Right cardiac atrium (tissue), 5 donors: ENCODE data around the gene FAM89B. TPM values are rescaled to one million over a fixed set of nuclear protein-coding genes. Genes with fewer than 3 reads are reported as not detected.
A peak's percentile ranks its signal among the peaks of the same experiment; 100 is the strongest.
"Not testable (repeated sequence)": the region's sequence is repeated elsewhere in the genome, so short reads cannot be mapped to it uniquely, and the experiment has no call there.

Experiments
- ATAC-seq, 2 donors: fragments of 200-7000 bp; cut with Tn5 transposase; one replicate each; pipeline versions ENCODE4 v1.8.0 to v1.9.1; 2020; ENCODE audit warnings: moderate library complexity in 2 of 2, mild to moderate bottlenecking in 1 of 2
- DNase-seq, 3 donors: peaks; one replicate each; pipeline ENCODE4 v3.0.0-alpha.2; 2020
- H3K27ac ChIP-seq: one replicate; pipeline ENCODE4 v1.5.1; 2013; ENCODE audit warnings: mild to moderate bottlenecking, low read length, control low read depth, moderate library complexity
- H3K27me3 ChIP-seq: one replicate; pipeline ENCODE4 v1.6.1; 2013; ENCODE audit not compliant: control insufficient read depth, insufficient read depth
- H3K4me1 ChIP-seq: one replicate; pipeline ENCODE4 v1.6.1; 2013; ENCODE audit warnings: low read length; ENCODE audit not compliant: control insufficient read depth, insufficient read depth
- H3K4me3 ChIP-seq: one replicate; pipeline ENCODE4 v1.5.1; 2013; ENCODE audit warnings: low read length, control low read depth
- H3K9me3 ChIP-seq: one replicate; pipeline ENCODE4 v1.6.1; 2013; ENCODE audit warnings: low read length; ENCODE audit not compliant: control insufficient read depth
- WGBS: extraction: QIAGEN DNeasy Blood & Tissue Kit; methylation state at CpG from one replicate; pipeline ENCODE4 v1.1.7; 2013; 5-methylcytosine and 5-hydroxymethylcytosine counted together
- intact Hi-C, 4 donors: fragments of 100-400 bp; cut with DNase I; formaldehyde crosslinking; loops; one replicate each; pipeline versions ENCODE4 v1.11.0 to v1.14.0; 2022 to 2023
- polyA plus RNA-seq: library from polyadenylated mRNA; stranded (reverse); fragments of 200-250 nt; gene quantifications from one replicate; pipeline ENCODE4 v1.2.3, GENCODE V29; 2013
- total RNA-seq, 4 donors: library from RNA; stranded (reverse); fragmentation: NEBNext Ultra II Directional; extraction: Animal tissue kit (Norgen Biotek cat#: 25700); gene quantifications; one replicate each; pipeline ENCODE4 v1.2.1, GENCODE V29; 2021
- donor health status: healthy with polysubstance abuse.
- donor health status: DM: no; HTN: yes; CAD: no.
- donor health status: DM: no; HTN: no; CAD: no.
- donor health status: DM: no; HTN: yes; CAD: no; lungs with severe emphysema.
- donor health status: DM: yes; HTN: yes; CAD: no.

FAM89B gene
- total and polyA plus RNA-seq, 5 donors = 40.5 to 46.6 (median 45.5) TPM

DNA sequence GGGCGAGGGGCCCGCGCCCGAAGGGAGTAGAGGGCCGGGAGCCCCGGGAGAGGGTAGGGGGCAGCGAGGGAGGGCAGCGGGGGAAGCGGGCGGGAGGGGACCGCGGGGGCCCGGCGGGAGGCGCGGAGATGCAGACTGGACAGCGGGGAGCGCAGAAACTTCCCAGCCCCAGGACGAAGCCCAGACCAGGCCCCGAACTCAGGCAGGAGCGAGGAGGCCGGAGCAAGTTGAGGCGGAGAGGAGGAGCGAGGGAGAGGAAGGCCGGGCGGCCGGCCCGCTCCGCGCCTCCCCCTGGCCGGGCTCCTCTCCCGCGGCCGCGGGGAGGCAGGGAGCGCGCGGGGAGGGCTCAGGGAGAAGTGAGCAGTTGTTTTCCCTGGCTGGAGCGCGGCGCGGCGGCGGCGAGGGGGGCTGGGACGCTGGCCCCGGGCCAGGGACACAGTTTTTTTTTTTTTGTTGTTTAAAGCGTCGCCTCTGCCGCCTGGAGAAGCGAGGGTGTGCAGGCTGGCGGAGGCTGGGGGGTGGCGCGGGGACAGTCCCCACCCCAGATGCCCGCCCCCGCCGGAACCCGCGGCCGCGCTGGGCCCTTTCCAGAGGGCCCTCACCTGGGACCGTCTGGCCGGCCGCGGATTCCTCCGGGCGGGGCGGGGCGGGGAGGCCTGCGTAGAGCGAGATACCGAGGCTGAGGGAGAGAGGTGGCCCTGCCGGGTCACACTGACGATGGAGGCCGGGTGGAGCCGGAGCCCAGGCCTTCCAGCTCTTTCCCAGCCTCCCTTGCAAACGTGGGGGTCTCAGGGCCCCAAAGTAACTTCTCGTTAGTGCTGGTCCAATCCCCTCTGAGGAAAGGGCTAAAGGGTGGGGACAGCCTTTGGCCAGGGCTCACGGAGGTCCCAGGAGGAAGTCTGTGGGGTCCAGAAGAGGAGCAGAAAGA lies 14.1 kb upstream of the FAM89B start, which contains the start of gene LTBP3:
TSS of gene LTBP3 (minus strand) at position 358 of the 928 bp plus-strand sequence. CDS start 400 bp downstream, outside the sequence.
- Histone ChIP-seq H3K4me3 (peak within 1 kb of the TSS; percentile 90), H3K9me3 (no peaks in the 10 kb centered on the region), H3K4me1 (peaks cover 12% of the 10 kb centered on the region), H3K27me3 (no peaks in the 10 kb centered on the region), H3K27ac (peak within 1 kb of the TSS; percentile 99)
- ATAC-seq (peak; percentile 82 to 90), DNase-seq (peak; percentile 88 to 95 (median 95))
- intact Hi-C loops = no loop called here
- under 1% methylated on average over 79 of the region's 79 CpGs for WGBS

DNA sequence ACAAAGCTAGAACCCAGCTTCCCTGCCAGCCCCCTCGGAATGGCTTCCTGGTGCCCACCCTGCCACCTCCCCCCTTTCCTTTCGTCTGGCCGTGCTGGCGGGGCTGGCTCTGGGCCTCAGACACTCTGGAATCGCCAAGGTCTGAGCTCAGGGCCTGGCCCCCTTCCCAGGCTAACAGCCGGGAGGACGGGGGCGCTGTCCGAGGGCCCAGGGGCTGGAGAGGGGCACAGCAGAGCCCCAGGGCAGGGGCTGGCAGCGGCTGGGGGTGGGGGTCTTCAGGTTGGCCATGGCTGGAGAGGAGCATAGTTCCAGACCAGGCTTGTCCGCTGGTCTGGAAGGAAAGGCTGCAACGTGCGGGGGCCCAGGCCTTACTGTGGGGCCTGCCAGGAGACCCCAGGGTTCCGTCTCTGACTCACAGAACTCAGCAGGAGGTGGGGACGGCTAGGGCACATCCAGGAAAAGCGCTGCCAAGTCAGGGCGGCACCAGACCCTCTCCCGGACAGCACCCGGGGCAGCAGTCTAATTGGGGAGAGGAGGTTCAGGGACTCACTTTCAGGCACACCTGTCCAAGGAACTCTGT lies 13.3 kb upstream of the FAM89B start:
- ATAC-seq (peak; percentile 51 to 68), DNase-seq (peak; percentile 82 to 94 (median 94))
- Histone ChIP-seq H3K27ac (peak overlapping the region; percentile 99), H3K4me3 (peak overlapping the region; percentile 90), H3K4me1 (peaks cover 12% of the 10 kb centered on the region), H3K27me3 (no peaks in the 10 kb centered on the region), H3K9me3 (no peaks in the 10 kb centered on the region)
- intact Hi-C loops = no loop called here
- WGBS = 26% methylated on average over 19 of the region's 19 CpGs

DNA sequence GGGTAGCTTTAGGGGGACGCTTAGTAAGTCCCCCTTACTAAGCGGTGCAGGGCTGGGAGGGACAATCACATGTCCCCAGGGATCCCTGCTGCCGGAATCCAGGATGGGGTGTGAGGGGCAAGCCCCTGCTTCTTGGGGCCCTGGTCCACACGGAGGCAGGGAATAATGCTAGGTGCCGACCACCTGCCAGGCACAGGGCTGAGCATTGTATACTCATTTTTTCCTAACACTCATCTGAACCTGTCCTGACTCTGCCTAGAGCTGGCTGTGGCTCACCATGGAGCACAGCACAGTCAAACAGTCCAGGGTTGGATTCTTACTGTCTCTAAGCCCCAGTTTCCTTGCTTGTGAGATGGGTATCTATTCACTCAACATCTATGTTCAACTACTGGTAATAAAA lies 12.8 kb upstream of the FAM89B start:
- DNase-seq = peak in 1 of 3 donors; percentile 48
- peaks cover 12% of the 10 kb centered on the region for H3K4me1 ChIP-seq
- no peak for ATAC-seq
- H3K27me3 ChIP-seq = no peaks in the 10 kb centered on the region
- no peak overlapping the region for H3K4me3 ChIP-seq
- peak overlapping the region; percentile 99 for H3K27ac ChIP-seq
- intact Hi-C loops = no loop called here
- WGBS = 54% methylated on average over 5 of the region's 5 CpGs
- no peaks in the 10 kb centered on the region for H3K9me3 ChIP-seq

DNA sequence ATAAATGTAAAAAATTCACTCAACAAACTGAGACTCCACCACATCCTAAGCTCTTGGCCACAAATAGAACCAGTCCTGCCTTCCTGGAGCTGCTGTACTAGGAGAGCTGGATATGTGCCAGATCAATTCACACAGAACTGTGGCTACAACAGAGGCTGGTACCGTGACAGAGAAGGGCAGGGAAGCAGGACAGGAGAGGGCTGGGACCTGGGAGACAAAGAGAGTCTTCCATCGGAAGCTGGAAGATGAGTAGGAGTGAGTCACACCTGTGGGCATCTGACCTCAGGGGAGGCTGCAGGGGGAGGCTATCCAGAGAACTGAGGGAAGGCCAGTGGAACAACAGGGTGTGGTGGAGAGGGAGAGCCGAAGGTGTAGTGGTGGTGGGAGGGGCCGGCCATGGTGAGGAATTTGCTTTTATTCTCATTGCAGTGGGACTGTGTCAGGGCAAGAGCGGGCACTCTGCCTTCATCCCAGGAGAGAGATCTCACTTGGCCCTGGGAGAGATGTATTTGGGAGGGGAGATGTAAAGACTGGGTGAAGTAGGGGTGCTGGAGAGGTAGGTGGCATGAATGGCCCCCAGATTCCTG lies 12.3 kb upstream of the FAM89B start:
- DNase-seq = peak in 1 of 3 donors; percentile 59
- Histone ChIP-seq H3K27me3 (no peaks in the 10 kb centered on the region), H3K9me3 (no peaks in the 10 kb centered on the region), H3K27ac (peak overlapping the region; percentile 69), H3K4me3 (no peak overlapping the region), H3K4me1 (peaks cover 12% of the 10 kb centered on the region)
- ATAC-seq = peak; percentile 13 to 17
- WGBS = 40% methylated on average over 5 of the region's 5 CpGs
- intact Hi-C loops = no loop called here

DNA sequence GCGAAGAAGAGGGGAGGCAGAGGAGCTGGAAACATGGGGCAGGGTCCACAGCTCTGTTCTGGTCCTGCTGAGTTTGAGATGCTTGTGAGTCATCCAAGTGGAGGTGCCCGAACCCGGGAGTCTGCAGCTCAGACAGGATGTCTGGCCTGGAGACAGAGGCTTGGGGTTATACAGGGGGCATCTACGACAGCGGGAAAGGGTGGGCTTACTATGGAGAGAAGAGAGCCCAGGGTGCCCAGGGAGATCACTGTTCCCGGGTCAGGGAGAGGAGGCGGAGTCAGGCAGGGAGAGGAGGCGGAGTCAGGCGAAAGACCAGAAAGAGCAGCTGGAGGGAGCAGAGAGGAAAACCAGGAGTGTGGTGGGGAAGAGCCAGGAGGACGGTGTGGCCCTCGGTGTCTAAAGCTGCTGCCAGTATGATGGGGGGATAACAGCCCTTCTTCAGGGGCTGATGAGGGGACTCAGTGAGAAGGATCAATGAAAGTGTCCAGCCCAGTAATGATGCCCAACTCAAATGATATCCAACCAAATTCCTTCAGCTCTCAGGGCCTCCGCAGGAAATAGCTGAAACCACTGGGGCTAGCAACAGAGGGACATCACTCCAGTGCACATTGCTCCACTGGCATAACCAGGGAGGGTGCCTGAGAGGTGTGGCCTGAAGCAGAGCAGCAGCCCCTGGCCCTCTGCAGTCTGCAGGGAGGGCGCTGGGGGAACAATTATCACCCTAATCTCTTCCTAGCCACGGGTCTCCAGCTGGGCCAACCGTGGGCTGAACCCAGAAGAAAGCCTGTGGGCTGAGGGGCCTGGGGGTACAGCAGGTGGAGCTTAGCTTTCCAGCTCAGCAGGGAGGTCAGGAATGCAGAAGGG lies 11.6 kb upstream of the FAM89B start:
- DNase-seq = peak; percentile 65 to 88 (median 87)
- 21% methylated on average over 15 of the region's 15 CpGs for WGBS

DNA sequence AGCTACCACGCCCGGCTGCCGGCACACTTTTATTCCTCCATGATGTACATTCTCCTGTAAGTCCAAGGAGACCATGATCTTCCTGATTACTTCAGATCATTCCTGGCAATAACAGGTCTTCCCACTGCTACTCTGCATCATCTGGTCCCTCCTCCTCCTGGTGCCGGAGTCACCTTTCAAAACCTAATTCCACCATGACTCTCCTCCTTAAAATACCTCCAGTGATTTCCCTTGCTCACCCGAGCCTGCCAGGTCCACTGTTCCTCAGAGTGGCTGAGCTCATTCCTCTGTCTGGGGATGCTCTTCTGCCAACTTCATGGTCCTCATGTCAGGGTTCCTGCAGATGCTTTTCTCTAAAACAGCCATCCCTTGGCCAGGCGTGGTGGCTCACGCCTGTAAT lies 10.3 kb upstream of the FAM89B start:
- Histone ChIP-seq H3K9me3 (no peaks in the 10 kb centered on the region), H3K4me1 (peaks cover 12% of the 10 kb centered on the region), H3K27ac (no peak overlapping the region), H3K27me3 (no peaks in the 10 kb centered on the region), H3K4me3 (no peak overlapping the region)
- DNase-seq = no peak
- ATAC-seq = no peak
- intact Hi-C loops = no loop called here
- 89% methylated on average over 7 of the region's 7 CpGs for WGBS

More for the DNA sequence above, 11.6 kb upstream of the FAM89B start:
- intact Hi-C loops = no loop called here
- H3K27me3 ChIP-seq = no peaks in the 10 kb centered on the region
- peaks cover 12% of the 10 kb centered on the region for H3K4me1 ChIP-seq
- no peaks in the 10 kb centered on the region for H3K9me3 ChIP-seq
- peak overlapping the region; percentile 48 for H3K27ac ChIP-seq
- peak; percentile 4 to 5 for ATAC-seq
- H3K4me3 ChIP-seq = no peak overlapping the region

DNA sequence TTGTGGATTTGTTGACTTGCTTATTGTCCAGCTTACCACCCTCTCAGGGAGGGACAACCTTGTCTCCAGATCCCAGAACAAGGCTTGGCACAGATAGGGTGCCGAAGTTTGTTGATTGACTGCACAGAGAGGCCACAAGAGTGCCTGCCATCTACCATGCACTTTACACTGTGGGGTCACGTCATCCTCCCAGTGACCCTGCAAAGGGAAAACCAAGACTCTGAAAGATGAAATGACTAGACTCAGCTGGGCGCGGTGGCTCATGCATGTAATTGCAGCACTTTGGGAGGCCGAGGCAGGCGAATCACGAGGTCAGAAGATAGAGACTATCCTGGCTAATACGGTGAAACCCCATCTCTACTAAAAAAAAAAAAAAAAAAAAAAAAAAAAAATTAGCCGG lies 9.6 kb upstream of the FAM89B start:
- no peaks in the 10 kb centered on the region for H3K9me3 ChIP-seq
- DNase-seq = peak in 1 of 3 donors; percentile 35
- H3K4me3 ChIP-seq = no peak overlapping the region
- ATAC-seq = no peak
- peaks cover 12% of the 10 kb centered on the region for H3K4me1 ChIP-seq
- H3K27ac ChIP-seq = no peak overlapping the region
- no peaks in the 10 kb centered on the region for H3K27me3 ChIP-seq
- intact Hi-C loops = no loop called here
- 88% methylated on average over 9 of the region's 9 CpGs for WGBS

DNA sequence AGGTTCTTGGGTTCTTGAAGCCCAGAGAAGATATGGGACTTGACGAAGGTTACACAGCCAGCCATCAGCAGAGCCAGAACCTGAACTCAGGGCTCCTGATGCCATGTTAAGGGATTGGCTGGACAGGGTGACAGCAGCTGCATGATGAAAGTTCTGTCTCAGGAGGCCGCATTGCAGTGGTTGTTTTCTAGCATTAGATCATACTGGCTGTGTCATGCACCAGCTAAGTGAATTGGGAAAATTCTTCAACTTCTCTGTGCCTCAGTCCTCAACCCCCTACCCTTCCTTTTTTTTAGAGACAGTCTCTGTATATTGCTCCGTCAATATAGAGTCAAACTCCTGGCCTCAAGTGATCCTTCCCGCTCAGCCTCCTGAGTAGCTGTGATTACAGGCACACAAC lies 8.7 kb upstream of the FAM89B start:
- WGBS = 96% methylated on average over 4 of the region's 4 CpGs
- H3K4me3 ChIP-seq = no peak overlapping the region
- intact Hi-C loops = no loop called here
- H3K27ac ChIP-seq = no peak overlapping the region
- peaks cover 12% of the 10 kb centered on the region for H3K4me1 ChIP-seq
- H3K27me3 ChIP-seq = no peaks in the 10 kb centered on the region
- DNase-seq = no peak
- H3K9me3 ChIP-seq = no peaks in the 10 kb centered on the region
- no peak for ATAC-seq

DNA sequence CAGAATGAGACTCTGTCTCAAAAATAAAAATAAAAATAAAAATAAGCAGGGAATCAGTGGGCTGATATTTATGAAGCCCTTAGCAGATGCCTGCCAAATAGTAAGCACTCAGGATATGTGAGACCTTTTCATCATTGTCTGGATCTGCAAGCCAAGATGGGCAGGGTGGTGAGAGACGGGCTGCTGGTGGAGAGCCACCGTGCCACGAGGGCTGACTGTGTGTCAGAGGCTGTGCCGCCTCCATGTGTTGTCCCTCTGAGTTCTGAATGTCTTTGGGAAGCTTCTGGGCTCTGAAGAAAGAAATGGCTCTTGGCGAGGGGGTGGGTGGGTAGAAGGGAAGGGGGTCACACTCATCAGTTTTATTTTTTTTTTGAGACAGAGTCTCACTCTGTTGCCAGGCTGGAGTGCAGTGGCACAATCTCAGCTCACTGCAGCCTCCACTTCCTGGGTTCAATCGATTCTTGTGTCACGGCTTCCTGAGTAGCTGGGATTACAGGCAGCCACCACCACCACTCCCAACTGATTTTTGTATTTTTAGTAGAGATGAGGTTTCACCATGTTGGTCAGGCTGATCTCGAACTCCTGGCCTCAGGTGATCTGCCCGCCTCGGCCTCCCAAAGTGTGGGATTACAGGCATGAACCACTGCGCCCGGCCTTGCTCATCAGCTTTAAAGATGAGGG lies 7.3 kb upstream of the FAM89B start:
- WGBS = 86% methylated on average over 12 of the region's 12 CpGs
- DNase-seq, H3K9me3 ChIP-seq, H3K4me3 ChIP-seq, H3K27me3 ChIP-seq, H3K27ac ChIP-seq, intact Hi-C loops, ATAC-seq: not testable (repeated sequence)
- peaks cover 12% of the 10 kb centered on the region for H3K4me1 ChIP-seq
